Osteocyte (in vitro differentiated cells): ENCODE results near the gene GRM4. TPM values are rescaled to one million over a fixed set of nuclear protein-coding genes. Genes with fewer than 3 reads are reported as not detected.

Source experiments
- DNase-seq: peaks from one replicate; pipeline ENCODE4 v3.0.0; 2021; ENCODE audit warnings: mixed read lengths; ENCODE audit not compliant: unreplicated experiment; ENCODE audit errors: extremely low spot score
- H3K27ac Mint-ChIP-seq: one replicate; pipeline ENCODE4 v1.8.0; 2021; ENCODE audit warnings: mild to moderate bottlenecking, mixed read lengths; ENCODE audit not compliant: unreplicated experiment
- H3K27me3 Mint-ChIP-seq: one replicate; pipeline ENCODE4 v1.8.0; 2021; ENCODE audit warnings: mixed read lengths; ENCODE audit not compliant: unreplicated experiment
- H3K36me3 Mint-ChIP-seq: one replicate; pipeline ENCODE4 v1.8.0; 2021; ENCODE audit warnings: mixed read lengths; ENCODE audit not compliant: unreplicated experiment
- H3K4me1 Mint-ChIP-seq: one replicate; pipeline ENCODE4 v1.8.0; 2021; ENCODE audit warnings: mixed read lengths; ENCODE audit not compliant: unreplicated experiment
- H3K4me3 Mint-ChIP-seq: one replicate; pipeline ENCODE4 v1.8.0; 2021; ENCODE audit warnings: mild to moderate bottlenecking, moderate library complexity, mixed read lengths; ENCODE audit not compliant: unreplicated experiment
- H3K9me3 Mint-ChIP-seq: one replicate; pipeline ENCODE4 v1.8.0; 2021; ENCODE audit warnings: mixed read lengths; ENCODE audit not compliant: unreplicated experiment
- total RNA-seq: library from RNA; stranded (reverse); gene quantifications from 2 replicates; pipeline ENCODE4 v1.2.1, GENCODE V29; 2021
- TF ChIP-seq, protein P1 (sequence below): fragments of 200-600 bp; sonication (generic); IDR thresholded peaks from 2 replicates; pipeline ENCODE4 v1.5.0; 2021; ENCODE audit warnings: antibody characterized with exemption, mild to moderate bottlenecking, moderate library complexity

GRM4 gene
- total RNA-seq, 1 donor from 2014 or later, result 0.40 TPM

DNA sequence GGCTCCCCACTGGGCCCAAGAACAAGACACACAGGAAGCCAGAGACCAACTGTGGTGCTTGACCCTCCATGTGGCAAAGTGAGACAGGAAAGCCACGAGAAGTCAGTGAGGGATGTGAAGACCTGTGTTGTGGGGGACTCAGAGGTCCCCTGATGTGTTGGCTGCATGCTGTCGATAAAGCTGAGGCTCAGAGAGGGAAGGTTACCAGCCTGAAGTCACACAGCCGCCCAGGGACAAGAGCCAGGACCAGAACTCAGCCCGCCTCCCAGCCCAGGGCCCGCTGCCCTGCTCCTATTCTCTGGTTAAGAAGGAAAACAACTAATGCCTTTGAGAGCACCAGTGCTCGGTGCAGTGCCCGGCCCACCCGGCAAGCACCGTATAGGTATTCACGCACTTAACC lies 63.5 kb downstream of the GRM4 start:
- no peak for DNase-seq
- Mint-ChIP-seq H3K36me3 (no peaks in the 10 kb centered on the region), H3K9me3 (no peaks in the 10 kb centered on the region), H3K4me3 (no peak overlapping the region), H3K27ac (no peak overlapping the region), H3K4me1 (no peaks in the 10 kb centered on the region), H3K27me3 (peaks cover 34% of the 10 kb centered on the region)
- TF ChIP-seq, protein P1, sequence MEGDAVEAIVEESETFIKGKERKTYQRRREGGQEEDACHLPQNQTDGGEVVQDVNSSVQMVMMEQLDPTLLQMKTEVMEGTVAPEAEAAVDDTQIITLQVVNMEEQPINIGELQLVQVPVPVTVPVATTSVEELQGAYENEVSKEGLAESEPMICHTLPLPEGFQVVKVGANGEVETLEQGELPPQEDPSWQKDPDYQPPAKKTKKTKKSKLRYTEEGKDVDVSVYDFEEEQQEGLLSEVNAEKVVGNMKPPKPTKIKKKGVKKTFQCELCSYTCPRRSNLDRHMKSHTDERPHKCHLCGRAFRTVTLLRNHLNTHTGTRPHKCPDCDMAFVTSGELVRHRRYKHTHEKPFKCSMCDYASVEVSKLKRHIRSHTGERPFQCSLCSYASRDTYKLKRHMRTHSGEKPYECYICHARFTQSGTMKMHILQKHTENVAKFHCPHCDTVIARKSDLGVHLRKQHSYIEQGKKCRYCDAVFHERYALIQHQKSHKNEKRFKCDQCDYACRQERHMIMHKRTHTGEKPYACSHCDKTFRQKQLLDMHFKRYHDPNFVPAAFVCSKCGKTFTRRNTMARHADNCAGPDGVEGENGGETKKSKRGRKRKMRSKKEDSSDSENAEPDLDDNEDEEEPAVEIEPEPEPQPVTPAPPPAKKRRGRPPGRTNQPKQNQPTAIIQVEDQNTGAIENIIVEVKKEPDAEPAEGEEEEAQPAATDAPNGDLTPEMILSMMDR, result no peak

DNA sequence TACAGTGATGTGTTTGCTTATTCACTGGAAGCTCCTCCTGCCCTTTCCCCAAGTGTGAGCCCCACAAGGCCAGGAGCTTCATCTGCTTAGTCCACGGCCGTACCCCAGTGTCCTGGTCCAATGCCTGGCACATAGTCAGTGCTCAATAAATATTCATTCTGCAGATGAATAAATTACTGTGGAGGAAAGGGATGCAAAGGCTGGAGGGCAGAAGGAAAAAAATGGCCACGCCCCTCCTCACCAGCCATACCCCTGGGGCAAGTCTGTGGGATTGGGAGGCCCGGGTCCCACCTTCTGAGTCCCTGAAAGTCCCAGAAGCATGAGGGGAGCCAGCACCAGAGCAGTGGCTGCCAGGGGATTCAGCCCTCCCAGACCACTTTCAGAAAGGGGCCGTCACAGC lies 65.5 kb downstream of the GRM4 start:
- Mint-ChIP-seq H3K9me3 (no peaks in the 10 kb centered on the region), H3K36me3 (no peaks in the 10 kb centered on the region), H3K4me1 (no peaks in the 10 kb centered on the region), H3K27ac (no peak overlapping the region), H3K4me3 (no peak overlapping the region), H3K27me3 (peaks cover 37% of the 10 kb centered on the region)
- TF ChIP-seq, protein P1, result no peak
- DNase-seq, result no peak

DNA sequence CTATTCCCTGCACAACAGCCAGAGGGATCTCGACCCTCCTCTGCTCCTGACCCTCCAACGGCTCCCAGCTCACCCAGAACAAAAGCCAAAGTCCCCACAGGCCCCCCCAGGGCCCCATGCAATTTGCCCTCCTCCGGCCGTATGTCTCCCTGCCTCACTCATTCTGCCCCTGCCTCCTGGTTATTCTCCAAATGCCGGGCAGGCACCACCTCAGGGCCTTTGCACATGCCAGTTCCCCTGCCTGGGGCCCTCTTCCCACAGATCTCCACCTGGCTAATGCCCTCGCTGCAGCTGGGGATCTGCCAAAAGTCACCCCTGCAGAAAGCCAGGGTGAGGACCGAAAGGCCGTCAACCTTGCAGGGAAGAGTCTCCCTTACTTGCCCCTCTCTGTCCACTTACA lies 66.0 kb downstream of the GRM4 start:
- DNase-seq, result no peak
- H3K27me3 Mint-ChIP-seq, result peaks cover 40% of the 10 kb centered on the region
- TF ChIP-seq, protein P1, result no peak
- H3K27ac Mint-ChIP-seq, result no peak overlapping the region
- no peaks in the 10 kb centered on the region for H3K9me3 Mint-ChIP-seq
- H3K36me3 Mint-ChIP-seq, result no peaks in the 10 kb centered on the region
- no peaks in the 10 kb centered on the region for H3K4me1 Mint-ChIP-seq
- H3K4me3 Mint-ChIP-seq, result no peak overlapping the region

DNA sequence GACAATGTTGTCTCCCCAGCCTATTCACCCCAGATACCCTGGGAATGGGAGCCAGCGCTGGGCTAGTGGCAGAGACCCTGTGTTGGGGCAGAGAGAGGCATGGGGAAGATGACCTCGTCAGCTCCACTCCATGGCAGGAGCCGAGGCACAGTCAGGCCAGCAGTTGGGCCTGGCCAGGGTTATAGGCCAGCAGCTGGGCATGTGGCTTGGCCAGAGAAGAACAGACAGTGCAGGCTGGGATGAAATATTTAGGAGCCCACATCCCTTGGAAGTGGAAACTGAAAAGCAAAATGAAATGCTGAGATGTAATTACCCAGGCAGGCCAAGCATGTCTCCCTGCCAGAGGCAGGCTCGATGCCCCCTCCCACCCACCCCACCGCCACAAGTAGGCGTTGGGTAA lies 70.0 kb downstream of the GRM4 start:
- Mint-ChIP-seq H3K4me1 (no peaks in the 10 kb centered on the region), H3K9me3 (no peaks in the 10 kb centered on the region), H3K27ac (no peak overlapping the region), H3K36me3 (no peaks in the 10 kb centered on the region), H3K27me3 (peaks cover 30% of the 10 kb centered on the region), H3K4me3 (no peak overlapping the region)
- DNase-seq, result no peak
- TF ChIP-seq, protein P1, result no peak

DNA sequence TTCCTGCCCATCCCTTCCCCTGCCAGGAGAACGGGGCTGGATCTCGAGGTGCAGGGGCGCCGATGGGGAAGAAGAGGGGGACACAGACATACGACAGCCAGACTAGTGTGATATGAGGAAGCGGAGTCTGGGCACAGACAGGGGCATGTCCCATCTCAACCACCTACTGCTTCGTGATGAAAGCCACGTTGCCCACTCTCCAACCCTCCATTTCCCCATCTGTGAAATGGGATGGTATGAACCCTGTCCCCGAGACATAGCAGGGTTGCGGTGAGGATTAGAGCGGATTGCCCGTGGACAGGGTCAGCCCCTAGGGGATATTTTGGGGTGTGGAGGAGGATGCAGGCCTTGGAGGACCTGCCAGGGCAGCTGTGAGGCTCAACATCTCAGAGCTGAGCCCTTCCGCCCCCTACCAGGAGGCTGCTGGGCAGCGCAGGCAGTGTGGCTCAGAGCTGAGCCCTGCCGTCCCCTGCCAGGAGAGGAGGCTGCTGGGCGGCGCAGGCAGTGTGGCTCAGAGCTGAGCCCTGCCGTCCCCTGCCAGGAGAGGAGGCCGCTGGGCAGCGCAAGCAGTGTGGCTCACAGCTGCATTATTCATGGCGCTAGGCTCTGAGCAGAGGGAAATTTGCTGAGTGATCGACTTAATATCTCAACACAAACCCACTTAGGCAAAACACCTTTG lies 71.7 kb downstream of the GRM4 start:
- H3K4me3 Mint-ChIP-seq, result no peak overlapping the region
- peaks cover 24% of the 10 kb centered on the region for H3K27me3 Mint-ChIP-seq
- no peak overlapping the region for H3K27ac Mint-ChIP-seq
- TF ChIP-seq, protein P1, result no peak
- no peaks in the 10 kb centered on the region for H3K36me3 Mint-ChIP-seq
- no peak for DNase-seq
- H3K9me3 Mint-ChIP-seq, result no peaks in the 10 kb centered on the region
- H3K4me1 Mint-ChIP-seq, result no peaks in the 10 kb centered on the region
